ENCODE results near the gene IL16. TPM values are rescaled to one million over a fixed set of nuclear protein-coding genes. Genes with fewer than 3 reads are reported as not detected.

Gene IL16
- total and polyA plus RNA-seq, 9 of the 15 experiments (the other 6 are each of a cell fraction or from before 2014, with no cell fraction given): 1.4 to 18.8 (median 10.6) TPM

- 45% methylated on average over 5 of the region's 5 CpGs for WGBS (ENCODE audit: insufficient coverage, low coverage, missing lambda C conversion rate)
- no peak for DNase-seq (ENCODE audit: extremely low read depth in 1 of 4, low spot score in 3 of 4)
- ATAC-seq: no peak
- ChIA-PET POLR2A (no interaction called here), CTCF (ENCODE audit: low intra/inter-chr PET ratio) (interaction anchor here (0.6 kb wide), 1 partner anchor 23 kb away, joined by 3 read pairs; no protein-coding TSS in a partner anchor)
- Histone ChIP-seq H3K27ac (ENCODE audit: extremely low read depth, low read depth, low read length) (no peak overlapping the region), H2AFZ (ENCODE audit: low read depth, low read length) (no peak overlapping the region), H3K9me1 (ENCODE audit: control insufficient read depth, insufficient read depth, low read length) (no peaks in the 10 kb centered on the region), H3K4me1 (replicated peaks in 1 of 2; ENCODE audit: control insufficient read depth in 2 of 2, insufficient read depth in 2 of 2, low read length in 2 of 2) (no peaks in the 10 kb centered on the region), H3K36me3 (ENCODE audit: control insufficient read depth, insufficient read depth, low read length) (0 out of 3 replicates have a peak, but pooled peaks cover 9% of the 10 kb centered on the region), H3K9ac (ENCODE audit: insufficient read depth in 1 of 2, low read depth in 2 of 2, low read length in 2 of 2) (no peak overlapping the region), H3K79me2 (ENCODE audit: control insufficient read depth, insufficient read depth, low read length) (no peaks in the 10 kb centered on the region), H3K4me2 (ENCODE audit: insufficient read depth, low read length) (no peak overlapping the region), H3K9me3 (replicated peaks; ENCODE audit: control insufficient read depth, insufficient read depth, low read depth, low read length) (no peaks in the 10 kb centered on the region), H4K20me1 (replicated peaks; ENCODE audit: control insufficient read depth, insufficient read depth, low read length) (no peaks in the 10 kb centered on the region; the same call in 1 of the 2 replicates), H3K27me3 (ENCODE audit: control insufficient read depth in 2 of 2, insufficient read depth in 2 of 2, low read length in 2 of 2) (no peaks in the 10 kb centered on the region), H3K4me3 (no peak overlapping the region)
- intact Hi-C loops (cut with micrococcal nuclease): no loop called here
- BruUV-seq (replicated peaks): no TSS peak
- in situ Hi-C loops (cut with MboI): no loop called here
- FAIRE-seq: no peak
- TF ChIP-seq SMAD4 (CRISPR knock-in tag; conservative IDR thresholded peaks at IDR 0.05) (no peak), RREB1 (CRISPR knock-in tag; IDR thresholded peaks at IDR 0.05) (no peak), TAF1 (IDR thresholded peaks at IDR 0.05; ENCODE audit: control insufficient read depth, extremely low read depth, insufficient read depth, low read length, severe bottlenecking) (no peak), L3MBTL2 (IDR thresholded peaks at IDR 0.05) (no peak), ETV6 (IDR thresholded peaks at IDR 0.05; ENCODE audit: borderline replicate concordance in 1 of 2, low read depth in 2 of 2, low read length in 1 of 2) (no peak), ETV6 (CRISPR knock-in tag; IDR thresholded peaks at IDR 0.05; ENCODE audit: borderline replicate concordance) (no peak), U2AF2 (optimal IDR thresholded peaks at IDR 0.05; ENCODE audit: low read depth, low read length) (no peak), TCF7 (IDR thresholded peaks at IDR 0.05; ENCODE audit: borderline replicate concordance) (no peak), SMAD2 (IDR thresholded peaks at IDR 0.05; ENCODE audit: low read depth, low read length) (no peak), SIN3B (IDR thresholded peaks at IDR 0.05; ENCODE audit: low read depth) (no peak), FOXO4 (CRISPR knock-in tag; IDR thresholded peaks at IDR 0.05) (no peak), ZKSCAN3 (CRISPR knock-in tag; IDR thresholded peaks at IDR 0.05) (no peak), STAT5B (CRISPR knock-in tag; IDR thresholded peaks at IDR 0.05) (no peak), ARHGAP35 (IDR thresholded peaks at IDR 0.05; ENCODE audit: partially characterized antibody) (no peak), ILF3 (IDR thresholded peaks at IDR 0.05; ENCODE audit: borderline replicate concordance) (no peak), ZBTB7A (IDR thresholded peaks at IDR 0.05; ENCODE audit: borderline replicate concordance, control insufficient read depth, low read depth, low read length) (no peak), BCOR (IDR thresholded peaks at IDR 0.05) (no peak), NELFE (IDR thresholded peaks at IDR 0.05; ENCODE audit: insufficient read depth, insufficient read length) (no peak), ZNF174 (CRISPR knock-in tag; IDR thresholded peaks at IDR 0.05) (no peak)
These were observed 117.0 kb downstream of the IL16 start for GRCh38 chr15:81313686-81314085.
